A673 (cell line): ENCODE results near the gene MAP3K5. TPM values are rescaled to one million over a fixed set of nuclear protein-coding genes. Genes with fewer than 3 reads are reported as not detected.

Experiments used
- BruUV-seq: library from RNA; stranded (reverse); fragments of 400-500 nt; replicated peaks from 2 replicates; lab custom pipeline; 2021; lab: Mats Ljungman, UMichigan
- CTCF ChIA-PET: fragments of 300-600 bp; sonication (Branson Sonifier 250); formaldehyde crosslinking; loops from one replicate; lab custom pipeline; 2022; ENCODE audit warnings: antibody characterized with exemption; lab: Charles Lee
- POLR2A ChIA-PET: fragments of 300-600 bp; sonication (Branson Sonifier 250); formaldehyde crosslinking; loops from one replicate; lab custom pipeline; 2022; ENCODE audit warnings: antibody characterized with exemption; ENCODE audit not compliant: low non-redundant PET; lab: Charles Lee
- DNase-seq: peaks from one replicate; pipeline ENCODE4 v3.0.0-alpha.2; 2015; ENCODE audit warnings: low spot score
- H3K27ac ChIP-seq: fragments of 200-600 bp; sonication (generic); 2 replicates; pipeline ENCODE4 v1.5.1; 2016; ENCODE audit warnings: mixed run types, low read depth, mild to moderate bottlenecking, mixed read lengths, antibody characterized with exemption, low read length; ENCODE audit not compliant: poor library complexity, severe bottlenecking
- H3K27me3 ChIP-seq: fragments of 200-600 bp; sonication (generic); replicated peaks from 2 replicates; pipeline ENCODE4 v1.6.1; 2017; ENCODE audit warnings: mixed run types, low read depth, mild to moderate bottlenecking, mixed read lengths, antibody characterized with exemption, low read length; ENCODE audit not compliant: insufficient read depth, poor library complexity
- H3K36me3 ChIP-seq: fragments of 200-600 bp; sonication (generic); 2 replicates; pipeline ENCODE4 v1.6.1; 2016; ENCODE audit warnings: mixed run types, mild to moderate bottlenecking, mixed read lengths, antibody characterized with exemption, low read length; ENCODE audit not compliant: insufficient read depth, poor library complexity, severe bottlenecking
- H3K4me1 ChIP-seq: fragments of 200-600 bp; sonication (generic); 2 replicates; pipeline ENCODE4 v1.6.1; 2017; ENCODE audit warnings: mixed run types, mild to moderate bottlenecking, mixed read lengths, antibody characterized with exemption, low read length; ENCODE audit not compliant: insufficient read depth, poor library complexity, severe bottlenecking
- H3K4me3 ChIP-seq: fragments of 200-600 bp; sonication (generic); 2 replicates; pipeline ENCODE4 v1.5.1; 2016; ENCODE audit warnings: low read depth, mixed run types, mild to moderate bottlenecking, mixed read lengths, low read length; ENCODE audit not compliant: poor library complexity, severe bottlenecking
- H3K9me3 ChIP-seq: fragments of 200-600 bp; sonication (generic); 2 replicates; pipeline ENCODE4 v1.6.1; 2016; ENCODE audit warnings: mixed run types, low read depth, mild to moderate bottlenecking, mixed read lengths, antibody characterized with exemption, low read length; ENCODE audit not compliant: poor library complexity, severe bottlenecking
- EZH2 ChIP-seq: fragments of 200-600 bp; sonication (generic); IDR thresholded peaks from 2 replicates; pipeline ENCODE4 v1.6.1; 2017; ENCODE audit warnings: borderline replicate concordance, low read depth, mild to moderate bottlenecking, mixed read lengths, antibody characterized with exemption, low read length; ENCODE audit not compliant: poor library complexity, severe bottlenecking
- intact Hi-C: fragments of 100-400 bp; cut with micrococcal nuclease; formaldehyde crosslinking; loops from one replicate; pipeline ENCODE4 v1.10.0; 2022; ENCODE audit not compliant: unreplicated experiment
- total RNA-seq: library from RNA; stranded (reverse); gene quantifications from 2 replicates; pipeline ENCODE4 v1.2.3, GENCODE V29; 2021
- TF ChIP-seq, protein P1 (sequence below): fragments of 300-800, 200-600 bp; sonication (generic); conservative IDR thresholded peaks from 2 replicates; pipeline ENCODE4 v1.5.1; 2017; ENCODE audit warnings: low read depth, mild to moderate bottlenecking, antibody characterized with exemption, low read length, moderate library complexity, mixed read lengths

The MAP3K5 gene
- total RNA-seq, 1 experiment from 2014 or later = 5.4 TPM

DNA sequence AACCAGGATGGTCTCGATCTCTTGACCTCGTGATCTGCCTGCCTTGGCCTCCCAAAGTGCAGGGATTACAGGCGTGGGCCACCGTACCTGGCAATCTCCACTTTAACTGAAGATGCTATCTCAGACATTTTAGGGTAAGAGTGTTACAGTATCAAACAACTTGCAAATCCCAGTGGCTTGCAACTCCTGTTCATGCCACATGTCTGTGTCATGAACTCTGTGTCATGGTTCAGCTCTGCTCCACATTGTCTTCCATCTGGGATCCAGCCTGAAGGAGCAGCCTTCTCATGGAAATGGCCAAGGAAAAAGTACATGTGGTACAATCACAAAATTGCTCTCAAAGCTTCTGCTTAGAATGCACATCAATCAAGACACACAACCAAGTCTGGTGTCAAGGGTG lies 114.9 kb downstream of the MAP3K5 start:
- Histone ChIP-seq H3K4me1 (no peaks in the 10 kb centered on the region), H3K27me3 (no peaks in the 10 kb centered on the region), H3K9me3 (peaks cover 6% of the 10 kb centered on the region), H3K27ac (no peak overlapping the region), H3K36me3 (no peaks in the 10 kb centered on the region), H3K4me3 (no peak overlapping the region)
- no peak for TF ChIP-seq EZH2
- TF ChIP-seq, protein P1, sequence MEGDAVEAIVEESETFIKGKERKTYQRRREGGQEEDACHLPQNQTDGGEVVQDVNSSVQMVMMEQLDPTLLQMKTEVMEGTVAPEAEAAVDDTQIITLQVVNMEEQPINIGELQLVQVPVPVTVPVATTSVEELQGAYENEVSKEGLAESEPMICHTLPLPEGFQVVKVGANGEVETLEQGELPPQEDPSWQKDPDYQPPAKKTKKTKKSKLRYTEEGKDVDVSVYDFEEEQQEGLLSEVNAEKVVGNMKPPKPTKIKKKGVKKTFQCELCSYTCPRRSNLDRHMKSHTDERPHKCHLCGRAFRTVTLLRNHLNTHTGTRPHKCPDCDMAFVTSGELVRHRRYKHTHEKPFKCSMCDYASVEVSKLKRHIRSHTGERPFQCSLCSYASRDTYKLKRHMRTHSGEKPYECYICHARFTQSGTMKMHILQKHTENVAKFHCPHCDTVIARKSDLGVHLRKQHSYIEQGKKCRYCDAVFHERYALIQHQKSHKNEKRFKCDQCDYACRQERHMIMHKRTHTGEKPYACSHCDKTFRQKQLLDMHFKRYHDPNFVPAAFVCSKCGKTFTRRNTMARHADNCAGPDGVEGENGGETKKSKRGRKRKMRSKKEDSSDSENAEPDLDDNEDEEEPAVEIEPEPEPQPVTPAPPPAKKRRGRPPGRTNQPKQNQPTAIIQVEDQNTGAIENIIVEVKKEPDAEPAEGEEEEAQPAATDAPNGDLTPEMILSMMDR = no peak
- POLR2A ChIA-PET = no interaction called here
- no peak for DNase-seq
- CTCF ChIA-PET = no interaction called here
- intact Hi-C loops = no loop called here
- BruUV-seq = no TSS peak

DNA sequence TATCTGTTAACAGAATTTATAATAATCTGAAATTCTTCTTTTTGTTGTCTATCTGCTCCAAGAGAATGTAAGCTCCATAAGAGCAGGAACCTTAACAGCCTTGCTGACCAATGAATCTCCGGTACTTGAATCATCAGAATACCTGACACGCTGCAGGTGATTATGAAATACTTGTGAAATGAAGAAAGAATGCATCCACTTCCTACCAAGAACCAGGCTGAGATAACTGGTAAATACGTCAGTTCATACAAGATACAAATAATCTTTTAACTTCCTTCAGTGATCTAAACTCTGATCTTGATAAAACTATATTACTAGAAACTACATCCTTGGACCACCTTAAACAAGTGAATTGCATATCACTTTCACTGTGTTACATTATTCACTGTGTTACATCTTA lies 116.2 kb downstream of the MAP3K5 start:
- ChIA-PET POLR2A (no interaction called here), CTCF (no interaction called here)
- no peak overlapping the region for H3K27ac ChIP-seq
- BruUV-seq = no TSS peak
- no peaks in the 10 kb centered on the region for H3K36me3 ChIP-seq
- H3K4me1 ChIP-seq = no peaks in the 10 kb centered on the region
- DNase-seq = no peak
- TF ChIP-seq, protein P1 = no peak
- TF ChIP-seq EZH2 = no peak
- no peak overlapping the region for H3K4me3 ChIP-seq
- H3K27me3 ChIP-seq = no peaks in the 10 kb centered on the region
- H3K9me3 ChIP-seq = peaks cover 6% of the 10 kb centered on the region
- intact Hi-C loops = no loop called here

- no peak overlapping the region for H3K4me3 ChIP-seq
- no peak for TF ChIP-seq EZH2
- TF ChIP-seq, protein P1 = no peak
- no TSS peak for BruUV-seq
- H3K9me3 ChIP-seq = peaks cover 6% of the 10 kb centered on the region
- intact Hi-C loops = no loop called here
- ChIA-PET CTCF (no interaction called here), POLR2A (no interaction called here)
- no peaks in the 10 kb centered on the region for H3K36me3 ChIP-seq
- no peak for DNase-seq
- peaks cover 6% of the 10 kb centered on the region for H3K4me1 ChIP-seq
- no peak overlapping the region for H3K27ac ChIP-seq
- no peaks in the 10 kb centered on the region for H3K27me3 ChIP-seq
Observed at GRCh38 chr6:136673571-136673970, 118.7 kb downstream of the MAP3K5 start.
